Panc1 (cell line): Measurements from ENCODE around the gene C21orf91. TPM values are rescaled to one million over a fixed set of nuclear protein-coding genes. Genes with fewer than 3 reads are reported as not detected.

Source experiments
- ATAC-seq: fragments of 200-7000 bp; cut with Tn5 transposase; 2 replicates; pipeline ENCODE4 v1.9.1; 2020; ENCODE audit warnings: mild to moderate bottlenecking, moderate library complexity
- BruUV-seq: library from RNA; stranded (reverse); fragments of 400-500 nt; replicated peaks from 2 replicates; lab custom pipeline; 2021; lab: Mats Ljungman, UMichigan
- CTCF ChIA-PET: fragments of 300-600 bp; sonication (Branson Sonifier 250); formaldehyde crosslinking; loops from one replicate; lab custom pipeline; 2022; ENCODE audit warnings: antibody characterized with exemption; lab: Charles Lee
- POLR2A ChIA-PET: fragments of 300-600 bp; sonication (Branson Sonifier 250); formaldehyde crosslinking; loops from one replicate; lab custom pipeline; 2022; ENCODE audit warnings: antibody characterized with exemption; lab: Charles Lee
- DNase-seq: peaks from one replicate; pipeline ENCODE4 v3.0.0-alpha.2; 2010; ENCODE audit warnings: low read depth, low spot score
- H3K27ac ChIP-seq: 2 replicates; pipeline ENCODE4 v1.5.1; 2011; ENCODE audit warnings: mild to moderate bottlenecking, low read length, inconsistent platforms
- H3K27me3 ChIP-seq: fragments of 200-500 bp; sonication (Bioruptor generic); 2 replicates; pipeline ENCODE4 v1.6.0; 2014; ENCODE audit warnings: low read length, inconsistent platforms; ENCODE audit not compliant: control insufficient read depth, insufficient read depth
- H3K36me3 ChIP-seq: fragments of 200-500 bp; sonication (Bioruptor generic); 2 replicates; pipeline ENCODE4 v1.5.1; 2014; ENCODE audit warnings: inconsistent platforms, mild to moderate bottlenecking, low read length, moderate library complexity; ENCODE audit not compliant: control insufficient read depth, insufficient read depth
- H3K4me1 ChIP-seq: 2 replicates; pipeline ENCODE4 v1.5.1; 2011; ENCODE audit warnings: inconsistent platforms, mild to moderate bottlenecking, low read length, moderate library complexity; ENCODE audit not compliant: control insufficient read depth, insufficient read depth
- H3K4me3 ChIP-seq, 2 experiments: 2 replicates each; pipeline ENCODE4 v1.5.1; 2011 to 2012; ENCODE audit warnings: low read depth in 2 of 2, low read length in 2 of 2, mild to moderate bottlenecking in 2 of 2, inconsistent platforms in 1 of 2, moderate library complexity in 1 of 2
- H3K9me3 ChIP-seq: fragments of 200-500 bp; sonication (Bioruptor generic); 2 replicates; pipeline ENCODE4 v1.5.1; 2014; ENCODE audit warnings: low read depth, mild to moderate bottlenecking, inconsistent platforms, low read length, moderate library complexity; ENCODE audit not compliant: control insufficient read depth, insufficient read depth
- POLR2AphosphoS5 ChIP-seq: IDR thresholded peaks from 2 replicates; pipeline ENCODE4 v1.6.1; 2012; ENCODE audit warnings: mild to moderate bottlenecking, low read depth, low read length, moderate library complexity
- REST ChIP-seq, 2 experiments: IDR thresholded peaks; 2 replicates each; pipeline ENCODE4 v1.6.1; 2011 to 2012; ENCODE audit warnings: low read depth in 2 of 2, control low read depth in 1 of 2, low read length in 1 of 2, mild to moderate bottlenecking in 1 of 2, moderate library complexity in 1 of 2; ENCODE audit not compliant: insufficient read depth in 1 of 2
- SIN3A ChIP-seq: IDR thresholded peaks from 2 replicates; pipeline ENCODE4 v1.6.1; 2012; ENCODE audit warnings: low read depth, mild to moderate bottlenecking, low read length, moderate library complexity, borderline replicate concordance; ENCODE audit not compliant: insufficient read depth
- TCF7L2 ChIP-seq: IDR thresholded peaks from 2 replicates; pipeline ENCODE4 v1.6.1; 2011; ENCODE audit warnings: mild to moderate bottlenecking, low read depth, low read length, inconsistent platforms
- in situ Hi-C: cut with HindIII; loops from 2 replicates; pipeline ENCODE4 v1.10.0; 2016; ENCODE audit warnings: low sequenced_read_pairs, low pct_unique_long_range_greater_than_20kb
- intact Hi-C: fragments of 100-400 bp; cut with micrococcal nuclease; formaldehyde crosslinking; loops from one replicate; pipeline ENCODE4 v1.10.0; 2022; ENCODE audit not compliant: unreplicated experiment
- total RNA-seq: library from RNA; stranded (reverse); gene quantifications from one replicate; pipeline ENCODE4 v1.2.1, GENCODE V29; 2021; ENCODE audit not compliant: unreplicated experiment
- TF ChIP-seq, protein P1 (sequence below): fragments of 450-650 bp; IDR thresholded peaks from 2 replicates; pipeline ENCODE4 v1.5.1; 2017; ENCODE audit warnings: mild to moderate bottlenecking

Gene C21orf91
- total RNA-seq, 1 experiment from 2014 or later: 13.3 TPM

DNA sequence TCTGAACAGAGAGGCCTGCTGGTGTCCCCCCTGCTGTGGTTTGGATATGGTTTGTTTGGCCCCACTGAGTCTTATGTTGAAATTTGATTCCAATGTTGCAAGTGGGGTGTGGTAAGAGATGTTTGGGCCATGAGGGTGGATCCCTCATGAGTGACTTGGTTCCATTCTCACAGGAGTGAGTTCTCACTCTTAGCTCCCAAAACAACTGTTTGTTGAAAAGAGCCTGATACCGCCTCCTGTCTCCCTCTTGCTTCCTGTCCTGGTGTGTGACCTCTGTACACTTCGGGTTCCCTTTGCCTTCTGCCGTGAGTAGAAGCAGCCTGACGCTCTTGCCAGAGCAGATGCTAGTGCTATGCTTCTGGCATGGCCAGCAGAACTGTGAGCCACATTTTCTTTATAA is 60.5 kb downstream of the C21orf91 start:
- intact Hi-C loops: no loop called here
- in situ Hi-C loops: no loop called here
- CTCF ChIA-PET: no interaction called here
- Histone ChIP-seq H3K27ac (no peak overlapping the region), H3K9me3 (no peaks in the 10 kb centered on the region), H3K27me3 (no peaks in the 10 kb centered on the region), H3K4me1 (no peaks in the 10 kb centered on the region), H3K4me3 (no peak overlapping the region), H3K36me3 (no peaks in the 10 kb centered on the region)
- DNase-seq: no peak
- TF ChIP-seq, protein P1, sequence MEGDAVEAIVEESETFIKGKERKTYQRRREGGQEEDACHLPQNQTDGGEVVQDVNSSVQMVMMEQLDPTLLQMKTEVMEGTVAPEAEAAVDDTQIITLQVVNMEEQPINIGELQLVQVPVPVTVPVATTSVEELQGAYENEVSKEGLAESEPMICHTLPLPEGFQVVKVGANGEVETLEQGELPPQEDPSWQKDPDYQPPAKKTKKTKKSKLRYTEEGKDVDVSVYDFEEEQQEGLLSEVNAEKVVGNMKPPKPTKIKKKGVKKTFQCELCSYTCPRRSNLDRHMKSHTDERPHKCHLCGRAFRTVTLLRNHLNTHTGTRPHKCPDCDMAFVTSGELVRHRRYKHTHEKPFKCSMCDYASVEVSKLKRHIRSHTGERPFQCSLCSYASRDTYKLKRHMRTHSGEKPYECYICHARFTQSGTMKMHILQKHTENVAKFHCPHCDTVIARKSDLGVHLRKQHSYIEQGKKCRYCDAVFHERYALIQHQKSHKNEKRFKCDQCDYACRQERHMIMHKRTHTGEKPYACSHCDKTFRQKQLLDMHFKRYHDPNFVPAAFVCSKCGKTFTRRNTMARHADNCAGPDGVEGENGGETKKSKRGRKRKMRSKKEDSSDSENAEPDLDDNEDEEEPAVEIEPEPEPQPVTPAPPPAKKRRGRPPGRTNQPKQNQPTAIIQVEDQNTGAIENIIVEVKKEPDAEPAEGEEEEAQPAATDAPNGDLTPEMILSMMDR: no peak
- no peak for TF ChIP-seq TCF7L2
- TF ChIP-seq SIN3A: no peak
- TF ChIP-seq REST (IDR thresholded peaks at IDR 0.05; ENCODE audit: insufficient read depth in 1 of 2, low read depth in 2 of 2, low read length in 1 of 2): no peak
- no peak for TF ChIP-seq POLR2AphosphoS5
- ATAC-seq: no peak
- POLR2A ChIA-PET: no interaction called here
- BruUV-seq: no TSS peak

GRCh38 chr21:17757671-17758070 is 61.5 kb downstream of the C21orf91 start:
- ATAC-seq (no peak), DNase-seq (no peak)
- Histone ChIP-seq H3K4me3 (no peak overlapping the region), H3K27ac (no peak overlapping the region), H3K27me3 (no peaks in the 10 kb centered on the region), H3K4me1 (no peaks in the 10 kb centered on the region), H3K9me3 (no peaks in the 10 kb centered on the region), H3K36me3 (no peaks in the 10 kb centered on the region)
- intact Hi-C loops (no loop called here), in situ Hi-C loops (no loop called here)
- ChIA-PET CTCF (no interaction called here), POLR2A (no interaction called here)
- BruUV-seq: no TSS peak
- TF ChIP-seq TCF7L2: no peak

- BruUV-seq: no TSS peak
- Histone ChIP-seq H3K27ac (no peak overlapping the region), H3K36me3 (no peaks in the 10 kb centered on the region), H3K27me3 (no peaks in the 10 kb centered on the region), H3K9me3 (no peaks in the 10 kb centered on the region), H3K4me1 (no peaks in the 10 kb centered on the region), H3K4me3 (no peak overlapping the region)
- ATAC-seq (no peak), DNase-seq (no peak)
- intact Hi-C loops (no loop called here), in situ Hi-C loops (no loop called here)
- CTCF ChIA-PET: no interaction called here
- TF ChIP-seq REST (IDR thresholded peaks at IDR 0.05; ENCODE audit: insufficient read depth in 1 of 2, low read depth in 2 of 2, low read length in 1 of 2) (no peak), SIN3A (no peak), TCF7L2 (no peak), POLR2AphosphoS5 (no peak)
- TF ChIP-seq, protein P1: no peak
- POLR2A ChIA-PET: no interaction called here
Observed at GRCh38 chr21:17753736-17754135, 65.4 kb downstream of the C21orf91 start.
